GM12864 (cell line): ENCODE measurements around the gene PDHB.
"Not testable (repeated sequence)": the region's sequence is repeated elsewhere in the genome, so short reads cannot be mapped to it uniquely, and the experiment has no call there.

ENCODE experiments used
- DNase-seq: peaks from one replicate; pipeline ENCODE4 v3.0.0-alpha.2; 2011; ENCODE audit warnings: low read depth
- H3K4me3 ChIP-seq: 2 replicates; pipeline ENCODE4 v1.5.1; 2011; ENCODE audit warnings: mild to moderate bottlenecking, low read depth, low read length, control low read depth
- CTCF ChIP-seq: IDR thresholded peaks from 2 replicates; pipeline ENCODE4 v1.5.1; 2011; ENCODE audit warnings: low read depth, mild to moderate bottlenecking, moderate library complexity, low read length, control low read depth, inconsistent platforms; ENCODE audit errors: missing control alignments

PDHB gene

GRCh38 chr3:58463181-58463941, 29.7 kb upstream of the PDHB start:
- peak; percentile 22 for DNase-seq
- peak; percentile 95 for TF ChIP-seq CTCF
- H3K4me3 ChIP-seq: no peak overlapping the region

GRCh38 chr3:58462829-58463180, 29.2 kb upstream of the PDHB start:
- no peak for TF ChIP-seq CTCF
- H3K4me3 ChIP-seq: no peak overlapping the region
- DNase-seq: no peak

- no peak for TF ChIP-seq CTCF
Measured at GRCh38 chr3:58459160-58459559, 25.5 kb upstream of the PDHB start.

GRCh38 chr3:58452176-58452575, 18.5 kb upstream of the PDHB start:
- no peak for DNase-seq
- TF ChIP-seq CTCF: no peak
- no peak overlapping the region for H3K4me3 ChIP-seq

More at GRCh38 chr3:58459160-58459559, 25.5 kb upstream of the PDHB start:
- no peak for DNase-seq
- H3K4me3 ChIP-seq: no peak overlapping the region

- no peak overlapping the region for H3K4me3 ChIP-seq
- TF ChIP-seq CTCF: no peak
- no peak for DNase-seq
Measured at GRCh38 chr3:58441514-58442450, 8.2 kb upstream of the PDHB start.

- H3K4me3 ChIP-seq, DNase-seq: not testable (repeated sequence)
Measured at GRCh38 chr3:58440996-58441355, 7.3 kb upstream of the PDHB start.

- not testable (repeated sequence) for DNase-seq
Measured at GRCh38 chr3:58437276-58437675, 3.6 kb upstream of the PDHB start.

GRCh38 chr3:58434990-58435389, 1.4 kb upstream of the PDHB start:
- H3K4me3 ChIP-seq: no peak overlapping the region
- TF ChIP-seq CTCF: no peak
- no peak for DNase-seq

More at GRCh38 chr3:58437276-58437675, 3.6 kb upstream of the PDHB start:
- not testable (repeated sequence) for H3K4me3 ChIP-seq
